MCF 10A (cell line): Measurements from ENCODE around the gene FGB. TPM values are rescaled to one million over a fixed set of nuclear protein-coding genes. Genes with fewer than 3 reads are reported as not detected.
A peak's percentile ranks its signal among the peaks of the same experiment; 100 is the strongest.

Experiments
- Bru-seq: library from RNA; stranded (reverse); fragments of 400-500 nt; gene quantifications from one replicate; lab custom pipeline; 2021; lab: Mats Ljungman, UMichigan
- BruChase-seq, 2 experiments: library from RNA; stranded (reverse); fragments of 400-500 nt; gene quantifications; one replicate each; lab custom pipeline; 2021; lab: Mats Ljungman, UMichigan
- BruUV-seq: library from RNA; stranded (reverse); fragments of 400-500 nt; replicated peaks from 2 replicates; lab custom pipeline; 2021; lab: Mats Ljungman, UMichigan
- CTCF ChIA-PET: fragments of 300-600 bp; sonication (Branson Sonifier 250); formaldehyde crosslinking; extraction: SDS; loops from one replicate; lab custom pipeline; 2021; ENCODE audit warnings: antibody characterized with exemption, inconsistent platforms; lab: Yijun Ruan, JAX
- POLR2A ChIA-PET: fragments of 300-600, 350-650 bp; sonication (Branson Sonifier 250); formaldehyde crosslinking; extraction: SDS; loops from one replicate; lab custom pipeline; 2020; ENCODE audit warnings: antibody characterized with exemption, inconsistent platforms; lab: Yijun Ruan, JAX
- DNase-seq: peaks from one replicate; pipeline ENCODE4 v3.0.0-alpha.2; 2018; ENCODE audit not compliant: unreplicated experiment
- H3K27ac Mint-ChIP-seq: one replicate; pipeline ENCODE4 v1.8.0; 2022; ENCODE audit warnings: mild to moderate bottlenecking, low read depth, mixed read lengths; ENCODE audit not compliant: unreplicated experiment
- H3K27me3 Mint-ChIP-seq: one replicate; pipeline ENCODE4 v1.8.0; 2022; ENCODE audit warnings: mixed read lengths; ENCODE audit not compliant: insufficient read depth, unreplicated experiment
- H3K36me3 Mint-ChIP-seq: one replicate; pipeline ENCODE4 v1.8.0; 2022; ENCODE audit warnings: mild to moderate bottlenecking, moderate library complexity, mixed read lengths; ENCODE audit not compliant: insufficient read depth, unreplicated experiment
- H3K4me1 Mint-ChIP-seq: one replicate; pipeline ENCODE4 v1.8.0; 2022; ENCODE audit warnings: mixed read lengths; ENCODE audit not compliant: insufficient read depth, unreplicated experiment
- H3K4me3 Mint-ChIP-seq: one replicate; pipeline ENCODE4 v1.8.0; 2022; ENCODE audit warnings: mild to moderate bottlenecking, moderate library complexity, mixed read lengths; ENCODE audit not compliant: unreplicated experiment
- H3K9me3 Mint-ChIP-seq: one replicate; pipeline ENCODE4 v1.8.0; 2022; ENCODE audit warnings: mixed read lengths; ENCODE audit not compliant: unreplicated experiment
- intact Hi-C: fragments of 100-400 bp; cut with micrococcal nuclease; formaldehyde crosslinking; loops from 2 replicates; pipeline ENCODE4 v1.14.1; 2022
- long read RNA-seq: library from polyadenylated mRNA; stranded (forward); transcript quantifications from one replicate; pipeline ENCODE4 v2.0.0, GENCODE V29; 2022
- total RNA-seq: library from RNA; stranded (reverse); gene quantifications from 2 replicates; pipeline ENCODE4 v1.2.3, GENCODE V29; 2022
- TF ChIP-seq, protein P1 (sequence below): fragments of 200-600 bp; IDR thresholded peaks from one replicate; pipeline ENCODE4 v1.8.0; 2022; ENCODE audit warnings: antibody characterized with exemption, mild to moderate bottlenecking; ENCODE audit not compliant: unreplicated experiment

The FGB gene
- total RNA-seq = not detected in 2 replicates
- Bru-seq, nascent RNA = not detected
- not detected for BruChase-seq, experiment 1, labeled RNA remaining after a 6-hour chase
- percentile 13 among the genes with signal in this experiment for BruChase-seq, experiment 2, labeled RNA remaining after a 2-hour chase
- long read RNA-seq = 0 reads

DNA sequence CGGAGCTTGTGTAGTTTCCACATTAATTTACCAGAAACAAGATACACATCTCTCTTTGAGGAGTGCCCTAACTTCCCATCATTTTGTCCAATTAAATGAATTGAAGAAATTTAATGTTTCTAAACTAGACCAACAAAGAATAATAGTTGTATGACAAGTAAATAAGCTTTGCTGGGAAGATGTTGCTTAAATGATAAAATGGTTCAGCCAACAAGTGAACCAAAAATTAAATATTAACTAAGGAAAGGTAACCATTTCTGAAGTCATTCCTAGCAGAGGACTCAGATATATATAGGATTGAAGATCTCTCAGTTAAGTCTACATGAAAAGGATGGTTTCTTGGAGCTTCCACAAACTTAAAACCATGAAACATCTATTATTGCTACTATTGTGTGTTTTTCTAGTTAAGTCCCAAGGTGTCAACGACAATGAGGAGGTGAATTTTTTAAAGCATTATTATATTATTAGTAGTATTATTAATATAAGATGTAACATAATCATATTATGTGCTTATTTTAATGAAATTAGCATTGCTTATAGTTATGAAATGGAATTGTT, at the start of gene FGB:
Gene FGB, plus strand, starts transcription at position 315 of the 558 bp plus-strand sequence. Its CDS starts 8 bp downstream, at position 323.
- ChIA-PET CTCF (interaction anchor here (1.9 to 2.6 kb wide), 3 partner anchors 12 to 60 kb away, joined by 8 to 41 read pairs (median 22); partner anchors contain the start of gene PLRG1), POLR2A (no interaction called here)
- Mint-ChIP-seq H3K4me3 (no peak within 1 kb of the TSS), H3K27me3 (no peaks in the 10 kb centered on the region), H3K36me3 (no peaks in the 10 kb centered on the region), H3K4me1 (peaks cover 18% of the 10 kb centered on the region), H3K9me3 (no peaks in the 10 kb centered on the region), H3K27ac (no peak within 1 kb of the TSS)
- intact Hi-C loops = no loop called here
- no peak for DNase-seq
- no TSS peak for BruUV-seq
- TF ChIP-seq, protein P1, sequence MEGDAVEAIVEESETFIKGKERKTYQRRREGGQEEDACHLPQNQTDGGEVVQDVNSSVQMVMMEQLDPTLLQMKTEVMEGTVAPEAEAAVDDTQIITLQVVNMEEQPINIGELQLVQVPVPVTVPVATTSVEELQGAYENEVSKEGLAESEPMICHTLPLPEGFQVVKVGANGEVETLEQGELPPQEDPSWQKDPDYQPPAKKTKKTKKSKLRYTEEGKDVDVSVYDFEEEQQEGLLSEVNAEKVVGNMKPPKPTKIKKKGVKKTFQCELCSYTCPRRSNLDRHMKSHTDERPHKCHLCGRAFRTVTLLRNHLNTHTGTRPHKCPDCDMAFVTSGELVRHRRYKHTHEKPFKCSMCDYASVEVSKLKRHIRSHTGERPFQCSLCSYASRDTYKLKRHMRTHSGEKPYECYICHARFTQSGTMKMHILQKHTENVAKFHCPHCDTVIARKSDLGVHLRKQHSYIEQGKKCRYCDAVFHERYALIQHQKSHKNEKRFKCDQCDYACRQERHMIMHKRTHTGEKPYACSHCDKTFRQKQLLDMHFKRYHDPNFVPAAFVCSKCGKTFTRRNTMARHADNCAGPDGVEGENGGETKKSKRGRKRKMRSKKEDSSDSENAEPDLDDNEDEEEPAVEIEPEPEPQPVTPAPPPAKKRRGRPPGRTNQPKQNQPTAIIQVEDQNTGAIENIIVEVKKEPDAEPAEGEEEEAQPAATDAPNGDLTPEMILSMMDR = no peak

DNA sequence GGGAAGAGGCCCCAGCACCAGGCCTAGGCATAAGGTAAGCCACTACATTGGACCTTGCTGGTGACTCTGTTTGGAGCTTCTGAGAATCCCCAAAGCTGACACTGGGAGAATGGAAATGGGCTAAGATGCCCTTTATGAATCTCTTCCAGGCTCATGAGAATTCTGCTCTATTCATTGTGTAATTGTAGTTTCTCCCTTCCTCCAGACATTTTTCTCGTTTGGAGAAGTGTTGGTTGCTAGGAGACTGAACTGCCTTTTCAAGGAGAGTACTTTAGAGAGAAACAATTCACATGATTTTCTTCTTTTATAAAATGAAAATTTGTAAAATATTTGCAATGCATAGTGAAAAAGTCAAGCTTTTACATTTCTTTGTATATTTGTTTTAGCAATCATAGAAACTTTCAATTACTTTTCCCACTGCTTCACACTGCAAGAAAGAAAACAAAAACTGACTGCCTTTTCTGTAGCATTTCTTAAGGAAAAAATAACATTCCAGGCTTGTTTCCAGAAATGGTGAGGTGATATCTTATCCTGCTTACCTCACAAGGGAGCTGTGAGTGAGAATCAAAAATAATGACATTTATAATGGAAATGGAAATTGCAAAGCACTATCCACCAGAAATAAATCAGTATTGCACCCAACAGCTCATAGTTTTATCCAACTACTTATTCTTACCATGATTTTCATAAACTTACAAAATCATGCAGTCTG, 46.3 kb upstream of the FGB start:
- H3K27me3 Mint-ChIP-seq = peaks cover 23% of the 10 kb centered on the region
- ChIA-PET CTCF (interaction anchor here (0.6 to 5.0 kb wide), 3 partner anchors 10 to 1433 kb away, joined by 3 to 40 read pairs (median 3); no protein-coding TSS in a partner anchor), POLR2A (interaction anchor here (1.0 kb wide), 1 partner anchor 13 kb away, joined by 3 read pairs; no protein-coding TSS in a partner anchor)
- DNase-seq = no peak
- no peak overlapping the region for H3K4me3 Mint-ChIP-seq
- intact Hi-C loops = no loop called here
- H3K4me1 Mint-ChIP-seq = no peaks in the 10 kb centered on the region
- H3K9me3 Mint-ChIP-seq = no peaks in the 10 kb centered on the region
- H3K36me3 Mint-ChIP-seq = no peaks in the 10 kb centered on the region
- H3K27ac Mint-ChIP-seq = no peak overlapping the region
- no TSS peak for BruUV-seq
- TF ChIP-seq, protein P1 = no peak

DNA sequence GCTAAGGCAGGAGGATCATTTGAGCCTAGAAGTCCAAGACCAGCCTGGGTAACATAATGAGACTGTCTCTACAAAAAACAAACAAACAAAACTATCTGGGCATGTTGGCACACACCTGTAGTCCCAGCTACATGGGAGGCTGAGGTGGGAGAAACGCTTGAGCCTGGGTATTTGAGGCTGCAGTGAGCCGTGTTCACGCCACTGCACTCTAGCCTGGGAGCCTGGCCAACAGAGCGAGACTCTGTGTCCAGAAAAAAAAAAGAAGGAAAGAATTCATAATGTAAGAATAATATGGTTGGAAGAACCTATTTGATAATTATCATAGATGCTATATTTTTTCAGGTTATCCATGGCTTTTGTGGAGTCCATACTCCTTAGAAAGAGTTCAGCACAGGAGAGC, 45.2 kb upstream of the FGB start:
- H3K27me3 Mint-ChIP-seq = peaks cover 23% of the 10 kb centered on the region
- CTCF ChIA-PET = interaction anchor here (0.7 to 5.0 kb wide), 3 partner anchors 11 to 903 kb away, joined by 3 to 40 read pairs (median 3); no protein-coding TSS in a partner anchor
- no peak for DNase-seq
- BruUV-seq = no TSS peak
- POLR2A ChIA-PET = no interaction called here
- intact Hi-C loops = no loop called here
- H3K27ac Mint-ChIP-seq = no peak overlapping the region
- no peak overlapping the region for H3K4me3 Mint-ChIP-seq
- TF ChIP-seq, protein P1 = no peak
- no peaks in the 10 kb centered on the region for H3K36me3 Mint-ChIP-seq
- H3K9me3 Mint-ChIP-seq = no peaks in the 10 kb centered on the region
- H3K4me1 Mint-ChIP-seq = no peaks in the 10 kb centered on the region

DNA sequence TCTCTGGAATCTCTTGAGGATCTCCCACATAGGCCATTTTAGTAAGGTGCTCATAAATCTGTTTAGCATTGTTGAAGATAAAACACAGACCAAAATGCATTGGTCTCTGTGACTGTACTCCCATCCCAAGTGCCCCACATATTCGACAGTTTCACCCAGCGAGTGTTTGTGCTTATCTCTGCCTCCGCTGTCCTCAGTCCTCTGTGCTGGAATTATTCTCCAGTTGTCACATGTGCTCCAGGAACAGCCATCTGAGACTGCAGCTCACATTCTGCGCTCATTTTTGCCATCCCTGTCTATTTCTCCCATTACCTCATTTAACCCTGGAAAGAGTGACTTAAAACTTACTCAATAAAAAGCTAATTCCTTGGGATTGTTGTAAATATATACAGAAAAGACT, 43.6 kb upstream of the FGB start:
- TF ChIP-seq, protein P1 = no peak
- peaks cover 23% of the 10 kb centered on the region for H3K27me3 Mint-ChIP-seq
- BruUV-seq = no TSS peak
- no peaks in the 10 kb centered on the region for H3K36me3 Mint-ChIP-seq
- no peak for DNase-seq
- ChIA-PET POLR2A (no interaction called here), CTCF (interaction anchor here (5.0 kb wide), 1 partner anchor 13 kb away, joined by 40 read pairs; no protein-coding TSS in a partner anchor)
- H3K4me3 Mint-ChIP-seq = no peak overlapping the region
- H3K27ac Mint-ChIP-seq = no peak overlapping the region
- no peaks in the 10 kb centered on the region for H3K4me1 Mint-ChIP-seq
- intact Hi-C loops = no loop called here
- no peaks in the 10 kb centered on the region for H3K9me3 Mint-ChIP-seq
